Measurements from ENCODE around the gene PIK3C2G.

GRCh38 chr12:18389820-18390219 is 128.5 kb downstream of the PIK3C2G start:
- TF ChIP-seq NR2C2 (CRISPR knock-in tag; IDR thresholded peaks at IDR 0.05; ENCODE audit: borderline replicate concordance) (no peak), ZNF274 (CRISPR knock-in tag; IDR thresholded peaks at IDR 0.05) (no peak), FOXJ3 (CRISPR knock-in tag; IDR thresholded peaks at IDR 0.05; ENCODE audit: borderline replicate concordance) (no peak), ZNF292 (CRISPR knock-in tag; IDR thresholded peaks at IDR 0.05; ENCODE audit: borderline replicate concordance, low read depth) (no peak), POLR2A (IDR thresholded peaks at IDR 0.05; ENCODE audit: insufficient read depth in 1 of 2, low read depth in 2 of 2, low read length in 2 of 2) (no peak), MAZ (IDR thresholded peaks at IDR 0.05; ENCODE audit: borderline replicate concordance, low read depth, low read length) (no peak), MAZ (CRISPR knock-in tag; IDR thresholded peaks at IDR 0.05; ENCODE audit: low read depth) (no peak)
- TF ChIP-seq, protein P1, sequence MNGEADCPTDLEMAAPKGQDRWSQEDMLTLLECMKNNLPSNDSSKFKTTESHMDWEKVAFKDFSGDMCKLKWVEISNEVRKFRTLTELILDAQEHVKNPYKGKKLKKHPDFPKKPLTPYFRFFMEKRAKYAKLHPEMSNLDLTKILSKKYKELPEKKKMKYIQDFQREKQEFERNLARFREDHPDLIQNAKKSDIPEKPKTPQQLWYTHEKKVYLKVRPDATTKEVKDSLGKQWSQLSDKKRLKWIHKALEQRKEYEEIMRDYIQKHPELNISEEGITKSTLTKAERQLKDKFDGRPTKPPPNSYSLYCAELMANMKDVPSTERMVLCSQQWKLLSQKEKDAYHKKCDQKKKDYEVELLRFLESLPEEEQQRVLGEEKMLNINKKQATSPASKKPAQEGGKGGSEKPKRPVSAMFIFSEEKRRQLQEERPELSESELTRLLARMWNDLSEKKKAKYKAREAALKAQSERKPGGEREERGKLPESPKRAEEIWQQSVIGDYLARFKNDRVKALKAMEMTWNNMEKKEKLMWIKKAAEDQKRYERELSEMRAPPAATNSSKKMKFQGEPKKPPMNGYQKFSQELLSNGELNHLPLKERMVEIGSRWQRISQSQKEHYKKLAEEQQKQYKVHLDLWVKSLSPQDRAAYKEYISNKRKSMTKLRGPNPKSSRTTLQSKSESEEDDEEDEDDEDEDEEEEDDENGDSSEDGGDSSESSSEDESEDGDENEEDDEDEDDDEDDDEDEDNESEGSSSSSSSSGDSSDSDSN (CRISPR knock-in tag; IDR thresholded peaks at IDR 0.05), result no peak
- TF ChIP-seq, protein P2, sequence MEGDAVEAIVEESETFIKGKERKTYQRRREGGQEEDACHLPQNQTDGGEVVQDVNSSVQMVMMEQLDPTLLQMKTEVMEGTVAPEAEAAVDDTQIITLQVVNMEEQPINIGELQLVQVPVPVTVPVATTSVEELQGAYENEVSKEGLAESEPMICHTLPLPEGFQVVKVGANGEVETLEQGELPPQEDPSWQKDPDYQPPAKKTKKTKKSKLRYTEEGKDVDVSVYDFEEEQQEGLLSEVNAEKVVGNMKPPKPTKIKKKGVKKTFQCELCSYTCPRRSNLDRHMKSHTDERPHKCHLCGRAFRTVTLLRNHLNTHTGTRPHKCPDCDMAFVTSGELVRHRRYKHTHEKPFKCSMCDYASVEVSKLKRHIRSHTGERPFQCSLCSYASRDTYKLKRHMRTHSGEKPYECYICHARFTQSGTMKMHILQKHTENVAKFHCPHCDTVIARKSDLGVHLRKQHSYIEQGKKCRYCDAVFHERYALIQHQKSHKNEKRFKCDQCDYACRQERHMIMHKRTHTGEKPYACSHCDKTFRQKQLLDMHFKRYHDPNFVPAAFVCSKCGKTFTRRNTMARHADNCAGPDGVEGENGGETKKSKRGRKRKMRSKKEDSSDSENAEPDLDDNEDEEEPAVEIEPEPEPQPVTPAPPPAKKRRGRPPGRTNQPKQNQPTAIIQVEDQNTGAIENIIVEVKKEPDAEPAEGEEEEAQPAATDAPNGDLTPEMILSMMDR (CRISPR knock-in tag; IDR thresholded peaks at IDR 0.05), result no peak
